T47D (cell line): ENCODE results near the gene CFAP92.

Experiments
- DNase-seq, 2 experiments: peaks; one replicate each; pipeline versions ENCODE4 v3.0.0 to v3.0.0-alpha.2; 2011 to 2012; ENCODE audit warnings: low read depth in 1 of 2, low spot score in 1 of 2
- JUND ChIP-seq: IDR thresholded peaks from 2 replicates; pipeline ENCODE4 v1.6.1; 2012; ENCODE audit warnings: low read depth
- in situ Hi-C: cut with HindIII; loops from 2 replicates; pipeline ENCODE4 v1.10.0; 2016; ENCODE audit warnings: low sequenced_read_pairs, low pct_unique_long_range_greater_than_20kb

CFAP92 gene

GRCh38 chr3:128983293-128984069 is 10.4 kb downstream of the CFAP92 start:
- in situ Hi-C loops, result no loop called here
- no peak for TF ChIP-seq JUND
- no peak for DNase-seq

- no peak for DNase-seq
- in situ Hi-C loops, result no loop called here
These were observed 18.6 kb downstream of the CFAP92 start for GRCh38 chr3:128975276-128975675.

GRCh38 chr3:128973988-128974564 is 19.8 kb downstream of the CFAP92 start:
- in situ Hi-C loops, result no loop called here
- DNase-seq, result no peak
- no peak for TF ChIP-seq JUND

More at GRCh38 chr3:128975276-128975675, 18.6 kb downstream of the CFAP92 start:
- TF ChIP-seq JUND, result no peak

- DNase-seq, result no peak
- in situ Hi-C loops, result no loop called here
- TF ChIP-seq JUND, result no peak
These were observed 22.3 kb downstream of the CFAP92 start for GRCh38 chr3:128971421-128972100.

GRCh38 chr3:128970740-128971047 is 23.2 kb downstream of the CFAP92 start:
- TF ChIP-seq JUND, result no peak
- no peak for DNase-seq
- in situ Hi-C loops, result no loop called here

GRCh38 chr3:128969993-128970739 is 23.7 kb downstream of the CFAP92 start:
- TF ChIP-seq JUND, result no peak
- DNase-seq, result peak in 1 of 2 experiments; percentile 50
- in situ Hi-C loops, result no loop called here

GRCh38 chr3:128967748-128968355 is 26.0 kb downstream of the CFAP92 start:
- in situ Hi-C loops, result no loop called here
- peak in 1 of 2 experiments; percentile 24 for DNase-seq

GRCh38 chr3:128965818-128966217 is 28.1 kb downstream of the CFAP92 start:
- in situ Hi-C loops, result no loop called here
- peak in 1 of 2 experiments; percentile 37 for DNase-seq
- no peak for TF ChIP-seq JUND

More at GRCh38 chr3:128967748-128968355, 26.0 kb downstream of the CFAP92 start:
- TF ChIP-seq JUND, result no peak

GRCh38 chr3:128965280-128965679 is 28.6 kb downstream of the CFAP92 start:
- no peak for TF ChIP-seq JUND
- in situ Hi-C loops, result no loop called here
- no peak for DNase-seq

- in situ Hi-C loops, result no loop called here
- no peak for TF ChIP-seq JUND
- DNase-seq, result no peak
These were observed 37.4 kb downstream of the CFAP92 start for GRCh38 chr3:128956440-128956839.

- TF ChIP-seq JUND, result no peak
- peak in 1 of 2 experiments; percentile 45 for DNase-seq
- in situ Hi-C loops, result no loop called here
These were observed 43.5 kb downstream of the CFAP92 start for GRCh38 chr3:128950223-128950938.

- in situ Hi-C loops, result no loop called here
- no peak for DNase-seq
- no peak for TF ChIP-seq JUND
These were observed 44.7 kb downstream of the CFAP92 start for GRCh38 chr3:128949158-128949557.
